ENCODE results near the gene PTPRN2.

- no peak for TF ChIP-seq POLR2A (IDR thresholded peaks at IDR 0.05)
- TF ChIP-seq, protein P1, sequence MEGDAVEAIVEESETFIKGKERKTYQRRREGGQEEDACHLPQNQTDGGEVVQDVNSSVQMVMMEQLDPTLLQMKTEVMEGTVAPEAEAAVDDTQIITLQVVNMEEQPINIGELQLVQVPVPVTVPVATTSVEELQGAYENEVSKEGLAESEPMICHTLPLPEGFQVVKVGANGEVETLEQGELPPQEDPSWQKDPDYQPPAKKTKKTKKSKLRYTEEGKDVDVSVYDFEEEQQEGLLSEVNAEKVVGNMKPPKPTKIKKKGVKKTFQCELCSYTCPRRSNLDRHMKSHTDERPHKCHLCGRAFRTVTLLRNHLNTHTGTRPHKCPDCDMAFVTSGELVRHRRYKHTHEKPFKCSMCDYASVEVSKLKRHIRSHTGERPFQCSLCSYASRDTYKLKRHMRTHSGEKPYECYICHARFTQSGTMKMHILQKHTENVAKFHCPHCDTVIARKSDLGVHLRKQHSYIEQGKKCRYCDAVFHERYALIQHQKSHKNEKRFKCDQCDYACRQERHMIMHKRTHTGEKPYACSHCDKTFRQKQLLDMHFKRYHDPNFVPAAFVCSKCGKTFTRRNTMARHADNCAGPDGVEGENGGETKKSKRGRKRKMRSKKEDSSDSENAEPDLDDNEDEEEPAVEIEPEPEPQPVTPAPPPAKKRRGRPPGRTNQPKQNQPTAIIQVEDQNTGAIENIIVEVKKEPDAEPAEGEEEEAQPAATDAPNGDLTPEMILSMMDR (IDR thresholded peaks at IDR 0.05): no peak
These were observed 722.7 kb downstream of the PTPRN2 start for GRCh38 chr7:157864911-157865310.
